ENCODE measurements around the gene ACAD9. TPM values are rescaled to one million over a fixed set of nuclear protein-coding genes. Genes with fewer than 3 reads are reported as not detected.

Gene ACAD9
- total RNA-seq, 1 experiment from 2014 or later: 46.5 TPM

DNA sequence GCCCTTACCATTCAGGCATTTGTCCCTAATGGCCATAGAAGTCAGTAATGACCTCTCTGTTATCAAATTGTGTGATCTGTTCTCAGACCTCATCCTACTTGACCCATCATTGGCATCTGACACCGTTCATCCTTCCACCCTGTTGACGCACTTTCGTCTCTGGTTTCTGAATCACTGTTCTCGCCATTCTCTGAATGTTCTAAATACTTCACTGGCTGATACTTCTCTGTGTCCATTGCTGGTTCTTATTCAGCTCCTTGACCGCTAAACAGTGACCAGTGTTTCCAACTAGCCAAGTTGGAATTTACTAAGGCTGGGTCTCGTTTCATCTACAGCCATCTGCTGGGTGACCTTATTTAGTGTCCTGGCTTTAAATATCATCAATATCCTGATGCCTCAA is 2.2 kb downstream of the ACAD9 start:
- in situ Hi-C loops (cut with HindIII; ENCODE audit: low sequenced_read_pairs): no loop called here
- no peak for DNase-seq (ENCODE audit: low spot score)

DNA sequence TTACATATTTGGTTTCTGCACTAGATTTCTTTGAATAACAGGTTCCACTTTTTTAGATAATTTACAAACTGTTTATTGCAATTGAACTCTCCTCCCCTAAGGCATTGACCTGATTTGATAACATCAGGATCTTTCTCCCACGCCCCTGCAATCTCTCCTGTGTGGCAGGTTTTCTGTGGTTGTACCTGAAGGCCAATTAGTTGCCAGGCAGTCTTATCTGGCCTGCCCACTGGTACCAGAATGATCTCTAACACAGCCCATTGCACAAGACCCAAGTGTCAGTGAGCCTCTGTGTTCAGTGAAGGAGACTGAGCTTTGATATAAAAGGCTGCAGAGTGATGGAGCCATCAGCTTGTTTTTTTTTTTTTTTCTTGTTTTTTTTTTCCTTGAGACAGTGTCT is 3.3 kb downstream of the ACAD9 start:
- in situ Hi-C loops (cut with HindIII; ENCODE audit: low sequenced_read_pairs): no loop called here
- no peak for DNase-seq (ENCODE audit: low spot score)

DNA sequence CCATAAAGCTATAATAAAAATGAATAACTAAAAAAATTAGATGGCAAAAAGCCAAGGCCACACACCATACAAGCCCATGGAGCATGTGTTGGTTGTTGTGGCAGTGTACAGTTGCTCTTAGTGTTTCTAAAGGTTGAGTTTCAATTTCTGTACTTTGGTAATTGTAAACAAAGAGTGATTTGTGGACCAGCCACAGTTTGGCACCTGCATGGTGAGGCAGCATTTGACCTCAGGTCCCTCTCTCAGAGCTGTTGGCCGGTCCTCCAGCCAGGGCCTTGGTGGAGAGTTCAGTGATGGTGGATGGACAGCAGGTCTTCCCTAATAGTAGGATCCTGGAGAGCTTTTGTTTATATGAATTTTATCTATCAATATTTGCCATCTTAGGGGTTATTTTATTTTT is 5.6 kb downstream of the ACAD9 start:
- no peak for DNase-seq (ENCODE audit: low spot score)
- in situ Hi-C loops (cut with HindIII; ENCODE audit: low sequenced_read_pairs): no loop called here

DNA sequence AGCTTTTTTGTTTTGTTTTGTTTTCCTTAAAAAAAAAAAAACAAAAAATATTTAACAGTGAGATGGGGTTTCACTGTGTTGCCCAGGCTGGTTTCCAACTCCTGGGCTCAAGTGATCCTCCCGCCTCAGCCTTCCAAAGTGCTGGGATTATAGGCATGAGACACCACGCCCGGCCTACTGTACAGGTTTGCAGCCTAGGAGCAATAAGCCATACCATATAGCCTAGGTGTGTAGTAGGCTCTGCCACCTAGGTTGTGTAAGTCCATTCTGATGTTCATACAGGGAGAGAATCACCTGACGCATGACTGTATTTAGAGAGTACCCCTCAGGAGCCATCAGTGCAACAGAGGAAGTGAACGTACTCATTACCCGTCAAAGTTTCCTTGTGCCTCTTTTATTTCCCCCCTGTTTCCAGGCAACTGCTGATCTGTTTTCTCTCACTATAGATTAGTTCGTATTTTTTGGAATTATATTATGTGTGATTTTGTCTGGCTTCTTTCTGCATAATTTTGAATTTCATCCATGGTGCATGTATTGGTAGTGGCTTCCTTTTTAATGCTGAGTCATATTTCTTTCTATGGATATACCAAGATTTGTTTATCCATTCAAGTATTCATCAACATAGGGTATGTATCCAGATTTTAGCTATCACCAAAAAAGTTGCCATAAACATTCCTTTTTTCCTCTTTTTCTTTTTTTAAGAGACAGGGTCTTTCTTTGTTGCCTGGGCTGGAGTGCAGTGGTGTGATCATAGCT is 9.9 kb downstream of the ACAD9 start:
- no peak for DNase-seq (ENCODE audit: low spot score)
- in situ Hi-C loops (cut with HindIII; ENCODE audit: low sequenced_read_pairs): no loop called here

DNA sequence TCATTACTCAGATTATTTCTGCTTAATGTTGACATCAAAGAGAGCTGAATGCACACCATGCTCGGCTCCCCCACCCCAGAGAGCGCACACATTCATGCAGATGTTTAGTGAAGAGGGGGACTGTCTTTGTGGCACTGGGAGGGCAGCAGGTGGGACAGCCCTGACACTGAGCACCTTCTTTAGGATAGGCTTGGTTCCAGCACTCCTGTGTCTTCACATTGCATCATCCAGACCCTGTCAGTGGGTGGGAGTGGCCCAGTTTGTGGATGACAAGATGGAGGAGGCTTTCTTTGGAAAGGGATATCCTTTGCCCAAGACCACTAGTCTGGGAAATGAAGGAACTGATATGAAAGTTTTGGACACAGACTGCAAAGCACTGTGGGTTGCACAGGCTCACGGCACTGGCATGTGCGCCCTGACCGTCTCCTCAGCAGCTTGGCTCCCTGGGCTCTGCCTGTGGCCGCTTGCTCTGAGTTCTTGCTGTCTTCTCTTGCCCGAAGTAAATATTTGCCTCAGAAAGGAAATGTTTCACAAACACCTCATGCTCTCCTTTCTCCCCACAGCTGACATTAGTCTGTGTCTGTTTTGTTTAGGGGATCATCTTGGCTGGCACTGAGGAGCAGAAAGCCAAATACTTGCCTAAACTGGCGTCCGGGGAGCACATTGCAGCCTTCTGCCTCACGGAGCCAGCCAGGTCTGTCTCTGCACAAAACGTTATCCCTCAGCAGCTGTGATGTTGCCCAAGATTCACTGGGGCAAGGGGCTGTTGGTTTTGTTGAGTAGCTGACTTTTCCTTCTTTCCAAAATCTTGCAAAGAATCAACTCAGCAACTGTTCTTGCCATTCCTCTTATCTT is 16.6 kb downstream of the ACAD9 start:
- no peak for DNase-seq (ENCODE audit: low spot score)

DNA sequence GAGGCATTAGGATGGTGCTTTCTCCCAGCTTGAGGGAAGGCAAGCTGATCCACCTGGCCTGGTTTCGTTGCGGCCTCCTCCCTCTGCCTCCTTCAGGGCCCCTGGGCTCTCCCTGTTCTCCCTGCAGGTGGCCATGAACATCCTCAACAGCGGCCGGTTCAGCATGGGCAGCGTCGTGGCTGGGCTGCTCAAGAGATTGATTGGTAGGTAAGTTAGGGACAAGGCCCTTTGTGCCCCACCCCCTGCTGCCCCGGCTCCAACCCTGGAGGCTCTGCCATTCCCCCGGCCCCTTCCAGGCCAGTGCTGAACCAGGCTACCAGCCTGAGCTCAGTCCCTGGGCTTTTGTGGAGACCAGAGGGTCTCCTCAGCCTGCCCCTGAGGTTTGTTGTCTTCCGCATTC is 23.0 kb downstream of the ACAD9 start:
- in situ Hi-C loops (cut with HindIII; ENCODE audit: low sequenced_read_pairs): no loop called here
- no peak for DNase-seq (ENCODE audit: low spot score)

More for the DNA sequence above, 16.6 kb downstream of the ACAD9 start:
- in situ Hi-C loops (cut with HindIII; ENCODE audit: low sequenced_read_pairs): no loop called here

DNA sequence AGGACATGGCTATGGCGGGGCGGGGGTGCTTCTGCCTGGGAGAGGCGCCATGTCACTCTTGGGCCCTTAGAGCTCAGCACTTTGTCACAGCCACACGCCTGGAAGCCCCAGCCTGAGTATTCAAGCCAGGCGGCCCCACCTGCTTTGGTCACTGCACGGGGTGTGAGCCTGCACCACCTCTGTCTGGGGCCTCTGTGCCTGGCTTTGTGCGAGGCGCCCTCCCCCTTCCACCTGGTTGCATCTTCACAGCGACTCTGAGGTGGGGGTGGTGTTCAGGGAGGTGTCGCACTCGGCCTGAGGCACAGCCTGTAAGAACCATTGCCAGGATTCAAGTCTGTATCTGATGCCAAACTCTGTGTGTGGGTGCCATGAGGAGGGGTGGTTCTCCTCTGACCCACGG is 24.1 kb downstream of the ACAD9 start:
- peak; percentile 25 for DNase-seq (ENCODE audit: low spot score)
- in situ Hi-C loops (cut with HindIII; ENCODE audit: low sequenced_read_pairs): no loop called here

DNA sequence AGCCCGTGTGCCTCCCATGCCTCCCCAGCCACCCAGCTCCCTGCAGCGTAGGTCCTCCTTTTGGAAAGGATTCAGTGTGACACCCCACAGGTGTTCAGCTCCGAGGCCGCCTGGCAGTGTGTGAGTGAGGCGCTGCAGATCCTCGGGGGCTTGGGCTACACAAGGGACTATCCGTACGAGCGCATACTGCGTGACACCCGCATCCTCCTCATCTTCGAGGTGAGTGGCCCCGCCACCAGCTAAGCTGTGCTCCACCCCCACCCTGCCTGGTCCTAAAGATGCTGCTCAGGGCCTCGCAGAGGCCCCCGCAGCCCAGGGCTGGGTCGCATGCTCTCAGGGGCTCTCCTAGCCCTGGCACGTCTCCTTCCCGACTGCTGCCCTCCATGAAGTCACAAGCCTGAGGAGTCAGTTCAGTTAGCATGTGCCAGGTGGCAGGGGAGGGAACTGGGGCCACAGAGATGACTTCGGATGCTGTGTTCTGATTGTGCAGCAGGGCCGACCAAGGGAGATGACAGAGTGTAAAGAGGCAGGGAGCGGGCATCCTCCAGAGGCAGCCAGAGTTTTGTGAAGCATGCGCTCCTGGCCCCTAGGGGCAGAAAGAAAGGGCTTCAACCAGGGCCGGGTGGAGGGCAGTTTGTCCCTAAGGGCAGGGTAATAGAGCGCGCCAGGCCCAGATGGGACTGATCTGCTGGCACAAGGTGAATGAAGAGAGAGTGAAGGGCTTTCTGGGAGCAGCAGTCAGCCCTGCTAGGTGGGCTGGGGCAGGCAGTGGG is 26.8 kb downstream of the ACAD9 start:
- DNase-seq (ENCODE audit: low spot score): peak; percentile 24
- in situ Hi-C loops (cut with HindIII; ENCODE audit: low sequenced_read_pairs): no loop called here

DNA sequence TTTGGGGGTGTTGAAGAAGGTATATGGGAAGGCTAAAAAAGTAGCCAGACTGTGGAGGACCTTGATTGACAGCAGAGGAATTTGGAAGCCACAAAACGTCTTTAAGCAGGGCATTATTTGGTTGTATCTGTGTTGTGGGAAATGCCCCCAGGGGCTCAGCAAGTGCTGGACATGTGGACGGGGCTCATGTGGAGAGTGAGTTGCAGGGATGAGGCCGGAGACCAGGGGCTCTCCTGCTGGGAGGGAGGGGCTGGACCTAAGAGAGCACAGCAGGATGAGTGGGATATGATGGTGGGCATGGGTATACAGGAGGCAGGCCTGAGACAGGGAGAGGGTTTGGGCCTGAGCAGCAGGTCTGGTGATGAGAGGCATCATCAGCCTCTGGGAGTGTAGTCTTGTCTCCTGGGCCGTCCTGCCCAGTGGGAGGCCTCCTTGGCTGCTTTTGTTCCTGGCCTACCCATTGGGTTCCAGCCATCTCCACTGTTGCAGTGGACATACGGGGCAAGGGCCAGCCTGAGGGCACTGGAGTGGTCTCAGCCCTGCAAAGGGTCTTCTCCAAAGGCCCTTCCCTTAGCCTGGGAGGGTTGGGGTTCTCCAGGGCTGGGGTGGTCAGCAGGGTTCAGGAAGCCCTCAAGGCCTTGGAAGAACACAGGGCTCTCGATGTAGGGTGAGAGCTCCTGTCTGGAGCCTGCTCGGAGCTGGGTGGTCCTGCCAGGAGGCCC is 27.5 kb downstream of the ACAD9 start:
- in situ Hi-C loops (cut with HindIII; ENCODE audit: low sequenced_read_pairs): no loop called here
- no peak for DNase-seq (ENCODE audit: low spot score)

DNA sequence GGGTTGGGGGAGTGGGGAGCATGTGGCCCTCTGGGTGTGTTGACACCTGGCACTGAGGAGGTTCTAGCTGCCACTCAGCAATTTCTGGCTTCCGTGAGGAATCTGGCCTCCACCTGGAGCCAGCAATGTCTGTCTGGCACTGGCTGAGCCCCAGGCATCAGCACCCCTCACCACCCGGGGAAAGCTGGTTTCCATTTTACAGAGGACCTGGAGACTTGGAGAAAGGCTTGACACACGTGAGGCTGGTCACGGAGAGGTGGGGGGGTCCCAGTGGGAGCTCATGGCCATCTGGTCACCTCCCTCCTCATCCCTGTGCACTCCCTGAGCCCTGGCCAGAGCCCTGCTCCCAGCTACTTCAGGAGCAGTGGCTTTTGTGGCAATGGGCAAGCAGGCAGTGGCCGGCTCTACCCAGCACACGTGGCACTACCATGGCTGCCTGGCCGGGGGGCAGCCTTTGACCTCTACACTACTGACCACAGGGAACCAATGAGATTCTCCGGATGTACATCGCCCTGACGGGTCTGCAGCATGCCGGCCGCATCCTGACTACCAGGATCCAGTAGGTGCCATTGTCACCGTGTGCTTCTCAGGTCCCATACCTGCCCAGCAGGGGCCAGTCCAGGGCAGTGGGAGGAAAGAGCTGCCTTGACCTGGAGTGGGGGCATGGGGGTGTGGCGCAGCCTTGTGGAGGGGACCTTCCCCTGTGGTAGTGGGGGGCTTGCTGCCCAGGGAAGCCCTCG is 28.5 kb downstream of the ACAD9 start:
- in situ Hi-C loops (cut with HindIII; ENCODE audit: low sequenced_read_pairs): no loop called here
- peak; percentile 74 for DNase-seq (ENCODE audit: low spot score)

DNA sequence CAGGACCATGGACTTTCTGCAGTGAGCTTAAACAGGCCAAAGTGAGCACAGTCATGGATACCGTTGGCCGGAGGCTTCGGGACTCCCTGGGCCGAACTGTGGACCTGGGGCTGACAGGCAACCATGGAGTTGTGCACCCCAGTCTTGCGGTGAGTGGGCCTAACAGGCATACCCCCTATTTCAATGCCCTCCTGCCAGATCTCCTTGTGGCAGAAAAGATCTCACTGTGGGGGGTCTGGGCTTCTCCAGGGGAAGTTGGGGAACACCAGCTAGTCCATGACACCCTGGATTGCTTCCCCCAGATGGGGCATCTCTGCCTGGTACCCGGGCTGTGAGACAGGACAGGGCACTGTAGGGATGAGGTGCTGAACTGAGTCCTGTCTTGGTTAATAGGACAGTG is 29.5 kb downstream of the ACAD9 start:
- no peak for DNase-seq (ENCODE audit: low spot score)
- in situ Hi-C loops (cut with HindIII; ENCODE audit: low sequenced_read_pairs): no loop called here

DNA sequence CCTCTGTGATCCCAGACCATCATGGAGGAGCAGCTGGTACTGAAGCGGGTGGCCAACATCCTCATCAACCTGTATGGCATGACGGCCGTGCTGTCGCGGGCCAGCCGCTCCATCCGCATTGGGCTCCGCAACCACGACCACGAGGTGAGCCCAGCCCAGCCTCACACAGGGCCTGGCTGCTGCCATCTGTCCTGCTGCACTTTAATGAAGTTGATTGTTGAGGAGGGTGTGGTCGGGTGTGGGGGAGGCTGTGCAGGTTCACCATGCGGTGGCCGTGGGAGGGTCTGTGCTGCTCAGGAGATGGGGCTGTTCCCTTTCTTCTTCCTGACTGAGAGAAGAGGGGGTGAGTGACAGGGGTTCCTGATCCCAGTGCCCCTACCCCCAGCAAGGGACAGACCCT is 30.6 kb downstream of the ACAD9 start:
- in situ Hi-C loops (cut with HindIII; ENCODE audit: low sequenced_read_pairs): no loop called here
- DNase-seq (ENCODE audit: low spot score): no peak

DNA sequence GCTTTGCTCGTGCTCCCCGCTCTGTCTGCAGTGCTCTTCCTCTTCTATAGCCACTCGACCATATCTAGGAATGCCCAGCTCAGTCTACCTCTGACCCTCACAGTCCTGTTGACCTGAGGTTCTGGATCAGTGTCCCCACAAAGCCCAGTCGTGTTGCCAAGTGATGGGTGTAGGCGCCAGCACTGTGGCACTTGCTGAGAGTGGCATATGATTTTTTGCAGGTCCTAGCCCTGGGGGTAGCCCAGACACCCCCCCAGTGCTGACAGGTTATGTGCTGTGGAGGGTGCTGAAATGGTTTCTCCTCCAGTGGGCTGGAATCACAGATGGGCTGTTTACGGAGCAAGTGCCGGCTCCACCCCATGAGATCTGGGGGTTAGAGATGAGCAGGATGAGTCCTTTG is 32.5 kb downstream of the ACAD9 start:
- in situ Hi-C loops (cut with HindIII; ENCODE audit: low sequenced_read_pairs): no loop called here
- DNase-seq (ENCODE audit: low spot score): no peak

DNA sequence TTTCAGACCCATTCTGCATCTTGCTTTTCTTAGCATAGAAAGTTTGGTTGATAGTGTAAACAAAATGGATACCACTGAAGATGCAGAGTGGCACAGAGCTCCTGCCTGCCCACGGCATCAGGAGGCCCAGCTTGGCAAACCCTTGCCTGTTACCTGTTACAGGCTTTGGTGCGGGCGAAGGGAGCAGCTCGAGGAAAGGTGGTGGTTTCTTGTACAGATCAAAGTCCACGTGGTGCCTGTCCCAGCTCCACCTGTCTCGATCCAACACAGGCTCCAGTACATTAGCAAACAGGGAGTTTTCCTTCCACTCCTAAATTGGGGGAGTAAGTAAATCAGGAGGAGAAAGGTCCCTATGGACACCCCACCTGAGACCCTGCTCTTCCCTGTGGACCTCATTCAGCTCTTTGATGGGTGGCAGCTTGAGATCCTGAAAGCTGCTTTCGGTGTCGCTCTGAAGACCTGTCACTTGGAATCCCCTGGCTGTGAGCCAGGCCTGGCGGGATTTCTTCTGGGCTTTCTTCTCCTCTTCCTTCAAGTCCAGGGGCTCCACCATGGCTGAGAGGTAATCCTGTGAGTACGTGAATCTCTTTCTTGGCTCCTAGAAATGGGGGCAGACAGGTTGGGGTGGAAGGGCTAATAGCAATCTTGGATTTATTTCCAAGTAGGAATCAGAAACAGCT is 35.7 kb downstream of the ACAD9 start:
- peak; percentile 23 for DNase-seq (ENCODE audit: low spot score)
- in situ Hi-C loops (cut with HindIII; ENCODE audit: low sequenced_read_pairs): no loop called here

DNA sequence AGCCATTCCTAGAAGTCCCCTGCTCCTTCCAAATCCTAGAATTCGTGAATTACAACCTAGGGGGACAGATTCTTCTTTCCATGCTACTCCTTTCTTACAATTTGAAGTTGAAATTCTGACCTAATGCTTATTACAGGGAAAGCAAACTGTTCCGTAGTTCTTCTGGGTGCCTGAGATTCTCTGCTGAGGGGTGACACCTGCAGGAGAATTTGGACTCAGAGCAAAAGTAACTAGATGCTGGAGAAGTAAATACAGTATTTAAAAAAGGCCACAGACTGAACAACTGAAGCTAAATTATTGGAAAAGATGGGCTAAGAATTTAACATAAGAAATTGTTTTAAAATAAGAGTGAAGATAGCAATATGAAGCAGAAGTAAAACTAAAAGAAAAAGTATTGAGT is 37.9 kb downstream of the ACAD9 start:
- in situ Hi-C loops (cut with HindIII; ENCODE audit: low sequenced_read_pairs): no loop called here
- peak; percentile 65 for DNase-seq (ENCODE audit: low spot score)

DNA sequence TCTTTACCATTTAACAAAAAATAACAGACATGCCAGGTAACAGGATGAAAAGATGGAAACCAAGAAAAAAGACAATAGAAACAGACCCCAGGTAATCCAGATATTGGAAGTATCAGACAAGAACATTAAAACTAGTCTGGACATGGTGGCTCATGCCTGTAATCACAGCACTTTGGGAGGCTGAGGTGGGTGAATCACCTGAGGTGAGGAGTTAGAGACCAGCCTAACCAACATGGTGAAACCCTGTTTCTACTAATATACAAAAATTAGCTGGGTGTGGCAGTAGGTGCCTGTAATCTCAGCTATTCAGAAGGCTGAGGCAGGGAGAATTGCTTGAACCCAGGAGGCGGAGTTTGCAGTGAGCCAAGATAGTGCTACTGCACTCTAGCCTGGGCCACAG is 40.6 kb downstream of the ACAD9 start:
- in situ Hi-C loops (cut with HindIII; ENCODE audit: low sequenced_read_pairs): no loop called here

DNA sequence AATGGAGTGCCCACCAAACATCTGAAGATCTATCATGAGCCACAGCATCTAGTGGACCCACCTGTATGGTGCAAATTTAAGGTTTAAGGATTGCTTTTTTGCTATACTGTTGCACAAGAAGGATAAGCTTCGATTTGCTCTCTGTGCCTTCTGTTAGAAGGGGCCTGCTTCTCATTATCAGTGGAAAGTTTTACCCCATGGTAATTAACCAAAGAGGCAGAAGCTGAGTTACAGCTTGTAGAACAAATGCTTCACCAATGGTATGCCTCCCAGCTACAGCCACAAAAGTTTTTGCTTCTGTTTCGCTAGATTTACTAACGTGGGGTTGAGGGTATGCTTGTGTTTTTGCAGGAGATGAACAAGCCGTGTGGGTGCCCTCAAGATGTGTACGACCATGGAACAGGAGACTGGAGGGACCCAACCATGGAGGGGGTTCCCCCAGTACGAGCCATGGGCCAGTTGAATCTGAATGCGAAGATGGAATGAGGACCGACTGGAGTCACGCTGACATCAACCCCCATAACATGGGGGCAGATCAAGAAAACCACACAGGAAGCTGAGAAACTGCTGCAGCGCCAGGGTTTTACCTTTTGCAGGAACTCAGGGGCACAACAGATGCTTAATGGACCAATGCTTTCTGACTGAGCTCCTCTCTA is 43.5 kb downstream of the ACAD9 start:
- in situ Hi-C loops (cut with HindIII; ENCODE audit: low sequenced_read_pairs): no loop called here
- no peak for DNase-seq (ENCODE audit: low spot score)

More for the DNA sequence above, 40.6 kb downstream of the ACAD9 start:
- DNase-seq (ENCODE audit: low spot score): no peak

DNA sequence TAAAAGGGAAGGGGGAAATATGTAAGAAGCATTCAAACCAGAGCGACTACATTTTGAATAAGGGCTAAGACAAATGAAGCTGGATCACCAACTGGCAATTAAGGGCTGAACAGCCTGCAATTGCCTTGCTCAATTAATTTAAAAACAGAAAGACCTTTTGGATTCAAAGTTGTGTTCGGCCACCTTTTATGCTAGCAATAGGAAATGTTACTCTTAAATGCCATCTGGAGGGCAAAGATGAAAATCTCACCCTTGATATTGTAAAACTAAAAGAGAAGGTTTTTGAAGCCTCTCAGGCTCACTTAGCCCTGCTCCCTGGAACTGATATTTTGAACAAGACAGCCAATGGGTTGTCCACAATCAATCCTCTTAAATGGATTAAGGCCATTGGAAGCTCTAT is 44.2 kb downstream of the ACAD9 start:
- DNase-seq (ENCODE audit: low spot score): no peak
- in situ Hi-C loops (cut with HindIII; ENCODE audit: low sequenced_read_pairs): no loop called here
